NCI-H2227 treated with DMSO at 0.1 percent for 48 hours (cell line): Measurements from ENCODE around the gene ABHD2.

Experiments used
- DNase-seq: peaks from one replicate; lab custom pipeline; 2025; lab: John Stamatoyannopoulos, UW

Gene ABHD2

GRCh38 chr15:89167267-89168176 lies 79.3 kb downstream of the ABHD2 start:
- no peak for DNase-seq

- no peak for DNase-seq
Measured at GRCh38 chr15:89168316-89168833, 80.1 kb downstream of the ABHD2 start.

GRCh38 chr15:89170364-89170763 lies 82.1 kb downstream of the ABHD2 start:
- no peak for DNase-seq

- no peak for DNase-seq
Measured at GRCh38 chr15:89171136-89172072, 83.1 kb downstream of the ABHD2 start.

- no peak for DNase-seq
Measured at GRCh38 chr15:89172921-89173320, 84.7 kb downstream of the ABHD2 start.

- no peak for DNase-seq
Measured at GRCh38 chr15:89174476-89174875, 86.2 kb downstream of the ABHD2 start.

- DNase-seq: no peak
Measured at GRCh38 chr15:89175617-89176191, 87.4 kb downstream of the ABHD2 start.

- no peak for DNase-seq
Measured at GRCh38 chr15:89177116-89177515, 88.9 kb downstream of the ABHD2 start.

GRCh38 chr15:89177633-89178306 lies 89.5 kb downstream of the ABHD2 start:
- peak; percentile 13 for DNase-seq

- no peak for DNase-seq
Measured at GRCh38 chr15:89178307-89178977, 90.2 kb downstream of the ABHD2 start.

- no peak for DNase-seq
Measured at GRCh38 chr15:89179966-89180875, 92.0 kb downstream of the ABHD2 start.

GRCh38 chr15:89184357-89184756 lies 96.1 kb downstream of the ABHD2 start:
- DNase-seq: no peak

GRCh38 chr15:89184886-89185526 lies 96.8 kb downstream of the ABHD2 start:
- DNase-seq: no peak

- DNase-seq: no peak
Measured at GRCh38 chr15:89186803-89187202, 98.5 kb downstream of the ABHD2 start.

GRCh38 chr15:89187301-89187985 lies 99.2 kb downstream of the ABHD2 start:
- DNase-seq: no peak

- no peak for DNase-seq
Measured at GRCh38 chr15:89187986-89188514, 99.8 kb downstream of the ABHD2 start.

GRCh38 chr15:89192136-89192535 lies 103.9 kb downstream of the ABHD2 start:
- DNase-seq: no peak

GRCh38 chr15:89192766-89193165 lies 104.5 kb downstream of the ABHD2 start:
- DNase-seq: no peak

- DNase-seq: no peak
Measured at GRCh38 chr15:89194608-89195007, 106.4 kb downstream of the ABHD2 start.
